NCI-H345 (cell line): Measurements from ENCODE around the gene ZNF652.

Experiments
- DNase-seq: peaks from one replicate; lab custom pipeline; 2025; lab: John Stamatoyannopoulos, UW

ZNF652 gene

DNA sequence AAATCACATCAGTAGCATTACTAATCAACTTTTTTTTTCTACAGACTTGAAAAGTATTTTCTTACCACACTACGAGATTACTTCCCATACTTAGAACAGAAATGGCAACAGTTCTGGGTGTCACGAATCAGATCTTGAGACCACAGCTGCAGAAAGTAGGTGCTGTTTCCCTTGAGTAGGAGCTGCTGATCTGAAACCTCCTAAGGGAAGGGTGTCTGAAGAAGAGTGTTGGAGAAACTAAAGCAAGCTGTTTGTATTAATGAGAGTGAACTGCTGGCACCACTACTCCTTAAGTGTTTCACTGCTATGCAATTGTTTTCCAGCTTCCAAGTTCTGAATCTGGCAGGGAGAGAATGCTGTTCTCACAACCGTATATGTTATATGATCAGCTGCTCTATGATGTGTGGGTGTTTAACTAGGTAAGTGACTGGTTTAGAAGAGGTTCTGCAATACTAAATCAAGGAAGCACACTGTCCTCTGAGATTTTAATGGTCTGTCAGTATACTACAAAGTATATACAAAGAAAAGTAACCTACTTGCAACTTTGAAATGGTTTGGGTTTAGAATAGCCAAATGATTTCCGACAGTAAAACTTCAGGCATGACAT, 3.3 kb downstream of the ZNF652 start:
- DNase-seq, result no peak

DNA sequence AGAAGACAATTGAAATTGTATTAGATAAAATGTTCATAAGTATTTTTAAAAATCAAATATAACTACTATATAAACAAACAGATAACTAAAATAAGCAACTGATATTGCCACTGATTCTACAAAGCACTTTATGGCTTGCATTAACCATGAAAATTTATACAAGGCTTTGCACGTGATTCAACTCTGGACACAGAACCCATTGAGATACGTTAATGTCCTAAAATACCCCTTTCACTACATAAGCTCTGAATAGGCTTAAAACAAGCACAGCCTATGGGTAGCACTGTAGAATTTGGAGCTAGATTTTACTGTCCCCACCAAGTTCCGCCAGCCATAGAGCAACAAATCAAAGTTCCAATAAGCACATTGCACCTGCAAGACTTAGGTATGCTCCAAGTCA, 4.5 kb downstream of the ZNF652 start:
- DNase-seq, result no peak

DNA sequence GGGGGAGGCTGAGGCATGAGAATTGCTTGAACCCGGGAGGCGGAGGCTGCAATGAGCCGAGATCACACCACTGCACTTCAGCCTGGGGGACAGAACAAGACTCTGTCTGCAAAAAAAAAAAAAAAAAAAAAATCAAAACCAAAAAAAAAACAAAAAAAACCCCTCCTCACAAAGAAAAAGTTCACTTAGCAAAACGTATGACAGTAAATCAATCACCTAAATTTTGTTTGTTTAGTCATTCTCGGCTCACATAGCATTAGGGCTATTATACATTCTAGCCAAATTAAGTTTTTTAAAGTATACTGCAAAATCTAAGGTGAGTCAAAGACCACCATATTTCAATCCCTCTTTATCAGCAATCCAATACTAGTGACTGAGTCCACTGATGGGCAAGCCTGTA, 5.7 kb downstream of the ZNF652 start:
- no peak for DNase-seq

DNA sequence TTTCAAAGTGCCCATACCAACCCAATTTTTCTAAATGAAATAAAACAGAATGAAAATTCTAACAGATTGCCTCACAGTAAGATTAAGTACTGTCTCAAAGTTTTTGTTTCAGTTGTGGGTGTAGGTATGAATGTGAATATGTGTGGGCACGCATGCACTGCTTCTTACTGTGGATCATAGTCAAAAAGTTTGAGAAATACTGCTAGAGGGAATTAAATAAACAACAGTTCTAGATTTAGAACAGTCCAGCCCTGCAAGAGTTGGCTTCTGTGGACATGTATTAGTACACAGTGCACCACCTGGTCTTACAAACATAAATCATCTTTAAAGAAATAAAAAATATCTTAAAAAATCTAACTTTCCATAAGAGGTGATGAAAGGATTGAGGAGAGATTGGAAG, 8.4 kb downstream of the ZNF652 start:
- no peak for DNase-seq

DNA sequence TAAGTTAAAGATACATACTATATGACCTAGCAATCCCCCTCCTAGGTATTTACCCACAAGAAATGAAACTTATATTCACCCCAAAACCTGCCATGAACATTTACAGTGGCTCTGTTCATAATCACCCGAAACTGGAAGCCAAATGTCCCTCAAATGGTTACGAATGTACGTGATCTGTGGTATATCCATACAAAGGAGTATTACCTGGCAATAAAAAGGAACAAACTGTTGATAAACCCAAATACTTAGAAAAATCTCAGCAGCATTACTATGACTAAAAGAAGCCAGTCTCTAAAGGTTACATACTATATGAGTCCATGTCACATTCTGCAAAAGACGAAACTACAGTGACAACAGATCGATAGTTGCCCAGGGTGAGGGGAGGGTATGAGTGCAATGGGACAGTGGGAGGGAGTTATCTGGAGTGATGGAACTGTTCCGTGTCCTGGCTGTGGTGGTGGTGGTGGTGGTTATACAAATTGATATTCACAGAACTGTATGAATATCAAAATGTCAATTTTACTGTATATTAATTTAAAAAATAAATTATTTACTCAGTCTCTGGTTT, 9.4 kb downstream of the ZNF652 start:
- no peak for DNase-seq

DNA sequence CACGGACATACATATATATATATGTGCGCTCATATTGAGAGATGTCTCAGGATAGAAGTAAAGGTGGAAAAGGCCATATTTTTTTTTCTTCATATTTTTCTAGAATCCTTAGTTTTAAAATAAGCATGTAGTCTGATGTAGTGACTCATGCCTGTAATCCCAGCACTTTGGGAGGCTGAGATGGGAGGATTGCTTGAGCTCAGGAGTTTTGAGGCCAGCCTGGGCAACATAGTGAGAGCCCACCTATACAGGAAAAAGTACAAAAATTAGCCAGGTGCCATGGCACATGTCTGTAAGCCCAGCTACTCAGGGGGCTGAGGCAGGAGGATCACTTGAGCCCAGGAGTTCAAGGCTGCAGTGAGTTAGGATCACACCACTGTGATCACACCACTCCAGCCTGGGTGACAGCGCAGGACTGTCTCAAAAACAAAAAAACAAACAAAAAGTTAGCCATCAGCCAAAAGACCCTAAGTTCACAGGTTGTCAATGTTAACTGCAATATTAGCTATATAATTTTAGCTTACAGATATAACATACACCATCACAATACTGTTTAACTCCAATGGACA, 10.4 kb downstream of the ZNF652 start:
- DNase-seq, result no peak

DNA sequence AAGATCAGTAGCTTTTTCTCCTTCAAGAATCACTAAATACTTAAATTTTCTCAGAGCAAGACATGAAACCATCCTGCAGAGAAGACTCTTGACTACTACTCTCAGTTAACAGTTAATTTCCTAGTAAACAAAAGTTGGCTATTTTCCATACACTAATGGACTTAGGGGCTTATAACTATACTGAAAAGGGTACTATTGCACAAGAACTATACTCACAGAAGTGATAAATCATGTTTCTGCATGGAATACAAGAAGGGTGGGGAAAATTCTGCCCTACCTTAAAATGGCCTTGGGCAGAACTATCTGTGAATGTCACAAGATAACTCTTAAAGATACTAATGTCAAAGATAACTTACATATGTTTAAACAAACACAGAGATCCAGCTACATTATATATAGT, 12.5 kb downstream of the ZNF652 start:
- DNase-seq, result no peak

DNA sequence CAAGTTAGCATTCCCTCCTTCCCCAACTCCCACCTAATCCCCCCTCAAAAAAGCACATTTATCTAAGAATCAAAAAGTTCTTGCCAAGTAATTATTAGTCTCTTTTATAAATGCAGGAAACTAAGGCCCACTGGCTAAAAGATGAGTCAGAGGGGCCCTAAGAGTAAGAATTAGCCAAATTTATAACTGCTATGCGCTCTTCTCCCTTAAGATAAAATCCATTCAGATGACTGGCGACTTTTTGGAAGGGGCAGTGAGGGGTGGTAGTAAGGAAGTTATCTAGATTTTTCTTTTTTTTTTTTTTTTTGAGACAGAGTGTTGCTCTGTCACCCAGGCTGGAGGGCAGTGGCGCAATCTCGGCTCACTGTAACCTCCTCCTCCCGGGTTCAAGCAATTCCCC, 17.1 kb downstream of the ZNF652 start:
- DNase-seq, result no peak

DNA sequence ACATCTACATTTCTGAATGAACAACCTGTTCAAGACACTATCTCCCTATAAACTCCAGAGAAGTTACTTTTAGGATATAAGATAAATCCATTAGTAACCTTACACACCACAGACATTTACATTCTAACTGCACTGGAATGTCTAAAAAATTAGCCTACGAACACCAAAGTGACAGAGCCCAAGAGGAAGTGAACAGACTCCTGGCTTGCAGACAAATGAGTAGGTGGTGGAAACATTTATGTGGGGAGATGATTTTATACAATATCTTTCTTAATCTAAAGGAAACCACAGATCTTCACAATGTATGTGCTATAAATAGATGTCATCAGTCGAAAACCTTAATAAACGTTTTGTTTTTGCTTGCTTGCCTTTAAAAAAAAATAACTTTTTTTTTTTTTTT, 18.8 kb downstream of the ZNF652 start:
- no peak for DNase-seq

DNA sequence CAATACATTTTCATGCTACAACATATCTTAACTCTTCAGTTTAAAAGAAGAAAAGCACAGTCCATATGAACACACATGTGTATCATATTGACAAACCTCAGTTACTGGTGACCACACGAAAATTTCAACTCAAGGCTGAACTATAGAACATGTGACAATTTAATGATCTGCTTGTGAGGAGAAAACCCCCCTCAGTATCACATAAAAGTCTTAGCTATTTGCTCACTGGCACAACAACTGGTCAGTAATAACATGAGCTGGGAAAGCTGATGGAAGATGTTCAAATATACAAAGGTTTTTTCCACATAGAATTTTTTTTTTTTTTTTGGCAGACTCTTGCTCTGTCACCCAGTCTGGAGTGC, 19.5 kb downstream of the ZNF652 start:
- no peak for DNase-seq

DNA sequence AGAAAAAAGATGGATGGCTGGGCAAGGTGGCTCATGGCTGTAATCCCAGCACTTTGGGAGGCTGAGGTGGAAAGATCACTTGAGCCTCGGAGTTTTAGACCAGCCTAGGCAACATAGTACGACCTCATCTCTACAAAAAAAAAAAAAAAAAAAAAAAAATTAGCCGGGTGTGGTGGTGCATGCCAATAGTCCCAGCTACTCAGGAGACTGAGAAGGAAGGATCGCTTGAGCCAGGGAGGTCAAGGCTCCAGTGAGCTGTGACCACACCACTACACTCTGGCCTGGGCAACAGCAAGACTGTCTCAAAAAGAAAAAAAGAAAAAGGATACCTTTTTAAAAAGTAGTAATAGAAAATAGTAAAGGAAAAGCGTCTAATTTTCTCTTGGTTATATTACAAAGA, 20.7 kb downstream of the ZNF652 start:
- DNase-seq, result no peak

DNA sequence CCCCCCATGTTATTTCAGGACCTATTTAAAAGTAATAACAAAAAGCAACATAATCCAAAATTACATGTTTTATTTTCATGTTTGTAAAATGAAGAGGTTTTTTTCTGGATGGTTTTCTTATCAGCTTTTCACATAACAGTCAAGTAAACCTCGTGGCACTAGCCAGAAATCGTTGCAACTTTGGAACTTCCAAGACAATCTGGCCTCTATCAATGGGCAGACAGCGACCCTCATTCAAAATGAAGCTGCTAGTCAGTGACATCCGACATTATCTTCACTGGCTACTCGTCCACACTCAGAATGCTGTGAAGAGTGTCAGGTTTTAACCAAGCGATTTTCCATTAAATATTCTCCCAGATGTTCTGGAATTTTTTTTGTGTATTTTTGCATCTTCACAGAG, 22.7 kb downstream of the ZNF652 start:
- DNase-seq, result no peak

DNA sequence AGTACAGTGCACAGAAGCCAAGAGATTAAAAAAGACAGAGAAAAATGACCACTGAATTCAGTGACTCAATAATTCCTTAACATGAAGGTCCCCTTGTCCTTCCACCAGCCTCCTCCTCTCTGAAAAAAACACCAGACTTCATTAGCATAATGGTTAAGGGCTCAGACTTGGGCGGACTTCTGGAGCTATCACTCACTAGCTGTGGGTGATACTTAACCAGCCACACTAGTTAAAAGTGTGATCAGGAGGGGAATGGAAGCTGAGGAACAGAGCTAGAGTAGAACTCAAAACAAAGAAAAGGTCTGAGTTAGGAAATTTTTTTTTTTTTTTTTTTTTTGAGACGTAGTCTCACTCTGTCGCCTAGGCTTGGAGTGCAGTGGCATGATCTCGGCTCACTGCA, 23.2 kb downstream of the ZNF652 start:
- no peak for DNase-seq

DNA sequence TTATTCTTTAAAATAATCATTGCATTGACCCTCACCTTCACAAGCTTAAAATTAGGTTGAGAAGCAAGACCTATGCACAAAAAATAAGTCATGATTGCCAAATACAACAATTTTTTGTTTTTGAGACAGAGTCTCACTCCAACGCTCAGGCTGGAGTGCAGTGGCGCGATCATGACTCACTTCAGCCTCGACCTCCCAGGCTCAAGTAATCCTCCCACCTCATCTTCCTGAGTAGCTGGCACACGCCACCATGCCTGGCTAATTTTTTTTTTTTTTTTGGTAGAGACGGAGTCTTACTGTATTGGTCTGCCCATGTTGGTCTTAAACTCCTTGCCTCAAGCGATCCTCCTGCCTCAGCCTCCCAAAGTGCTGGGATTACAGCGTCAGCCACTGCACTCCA, 24.2 kb downstream of the ZNF652 start:
- no peak for DNase-seq

DNA sequence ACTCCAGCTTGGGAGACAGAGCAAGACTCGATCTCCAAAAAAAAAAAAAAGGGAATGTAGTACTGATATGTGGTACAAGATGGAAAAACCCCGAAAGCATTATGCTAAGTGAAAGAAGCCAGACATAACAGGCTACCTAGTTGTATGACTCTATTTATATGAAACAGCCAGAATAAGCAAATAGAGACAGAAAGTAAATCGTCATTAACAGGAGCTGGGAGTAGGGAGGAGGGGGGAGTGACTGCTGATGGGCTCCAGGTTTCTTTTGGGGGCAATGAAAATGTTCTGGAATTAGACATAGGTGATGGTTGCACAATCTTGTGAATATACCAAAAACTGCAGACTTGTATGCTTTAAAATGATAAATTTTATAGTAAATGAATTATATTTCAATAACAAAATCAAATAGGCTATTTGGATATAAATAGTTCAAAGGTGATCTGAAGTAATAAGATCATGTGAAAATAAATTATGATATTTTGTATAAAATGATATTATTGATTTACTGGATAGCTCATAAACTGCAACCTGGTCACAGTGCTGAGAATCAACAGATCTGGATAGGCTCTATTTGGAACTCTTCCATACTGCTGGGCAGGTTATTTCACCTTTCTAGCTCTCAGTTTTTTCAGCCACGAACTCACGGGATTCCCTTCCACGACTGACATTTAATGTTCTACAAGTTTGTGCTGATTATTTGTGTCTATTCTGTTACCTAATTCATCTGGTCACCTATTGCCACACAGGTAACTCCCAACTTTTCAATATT, 27.1 kb downstream of the ZNF652 start:
- DNase-seq, result no peak

DNA sequence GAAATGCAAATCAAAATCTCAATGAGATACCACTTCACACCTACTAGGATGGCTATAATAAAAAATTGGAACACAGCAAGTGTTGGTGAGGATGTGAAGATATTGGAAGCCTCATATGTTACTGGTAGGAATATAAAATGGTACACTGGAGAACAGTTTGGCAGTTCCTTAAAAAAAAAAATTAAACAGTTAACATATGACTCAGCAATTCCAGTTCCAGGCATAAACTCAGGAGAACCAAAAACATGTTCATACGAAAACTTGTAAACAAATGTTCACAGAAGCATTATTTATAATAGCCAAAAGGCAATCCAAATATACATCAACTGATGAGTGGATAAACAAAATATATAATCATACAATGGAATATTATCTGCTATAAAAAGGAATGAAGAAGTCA, 28.2 kb downstream of the ZNF652 start:
- no peak for DNase-seq

DNA sequence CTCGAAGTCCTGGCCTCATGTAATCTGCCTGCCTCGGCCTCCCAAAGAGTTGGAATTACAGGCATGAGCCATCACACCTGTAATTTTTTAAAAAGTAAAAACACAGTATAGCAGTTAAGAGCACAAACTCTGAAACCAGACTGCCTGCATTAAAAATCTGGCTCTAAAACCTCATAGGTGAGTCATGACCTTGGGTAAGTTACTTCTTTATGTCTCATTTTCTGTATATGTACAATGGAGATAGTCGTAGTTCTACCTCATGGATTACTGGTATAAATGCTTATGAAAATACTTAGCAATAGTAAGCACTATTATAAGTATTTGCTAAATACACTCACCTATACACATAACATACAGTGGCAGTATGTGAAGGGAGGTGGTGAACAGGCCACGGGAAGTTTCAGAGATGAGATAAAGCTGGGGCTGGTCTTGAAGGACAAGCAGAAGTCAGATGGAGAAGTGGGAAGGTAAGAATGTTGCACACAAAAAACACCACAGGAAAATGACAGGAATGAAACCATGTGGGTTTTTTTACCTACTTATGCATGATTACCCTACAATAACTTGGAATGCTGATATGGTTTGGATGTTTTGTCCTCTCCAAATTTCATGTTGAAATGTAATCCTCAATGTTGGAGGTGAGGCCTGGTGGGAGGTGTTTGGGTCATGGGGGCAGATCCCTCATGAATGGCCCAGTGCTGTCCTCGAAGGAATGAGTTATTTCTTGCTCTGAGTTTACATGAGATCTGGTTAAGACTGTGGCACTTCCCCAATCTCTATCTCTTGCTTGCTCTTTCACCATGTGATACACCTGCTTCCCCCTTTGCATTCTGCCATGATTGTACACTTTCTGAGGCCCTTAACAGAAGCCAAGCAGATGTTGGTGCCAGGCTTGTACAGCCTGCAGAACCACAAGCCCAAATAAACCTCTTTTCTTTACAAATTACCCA, 33.9 kb downstream of the ZNF652 start:
- no peak for DNase-seq

DNA sequence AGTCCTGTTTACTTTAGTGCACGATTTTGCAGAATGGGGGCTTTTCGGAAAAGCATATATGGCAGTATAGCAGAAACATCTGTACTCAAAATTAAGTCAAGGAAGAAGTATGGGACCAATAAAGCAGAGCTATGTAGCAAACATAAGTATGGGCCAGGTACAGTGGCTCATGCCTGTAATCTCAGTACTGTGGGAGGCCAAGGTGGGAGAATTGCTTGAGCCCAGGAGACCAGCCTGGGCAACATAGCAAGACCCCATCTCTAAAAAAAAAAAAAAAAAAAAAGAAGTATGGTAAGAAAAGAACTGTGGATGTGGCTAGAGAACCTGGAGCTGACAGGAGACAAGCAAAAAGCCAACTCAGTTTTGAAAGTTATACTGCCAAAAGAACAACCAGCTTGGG, 36.1 kb downstream of the ZNF652 start:
- no peak for DNase-seq

DNA sequence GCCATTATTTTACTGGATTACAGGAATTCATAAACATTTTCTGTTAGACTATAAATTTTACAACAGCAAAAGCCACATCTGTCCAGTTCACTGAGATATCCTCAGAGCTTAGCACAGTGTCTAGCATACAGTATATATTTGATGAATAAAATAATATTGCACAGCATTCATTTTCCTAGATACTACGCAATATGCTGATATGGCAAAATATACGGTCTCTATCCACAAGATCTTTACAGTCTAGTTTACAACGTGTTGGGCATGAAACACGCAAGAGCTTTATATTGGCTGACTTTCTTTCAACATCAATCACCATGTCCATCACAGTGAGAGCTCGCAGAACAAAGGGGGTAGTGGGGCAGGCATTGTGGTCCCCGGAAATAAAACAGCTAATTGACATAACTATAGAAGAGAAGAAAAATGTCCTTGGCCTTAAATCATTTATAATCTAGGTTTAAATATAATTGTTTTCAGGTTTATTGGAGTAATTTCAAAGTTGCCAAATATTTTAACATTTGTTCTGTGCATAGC, 43.5 kb downstream of the ZNF652 start:
- no peak for DNase-seq

DNA sequence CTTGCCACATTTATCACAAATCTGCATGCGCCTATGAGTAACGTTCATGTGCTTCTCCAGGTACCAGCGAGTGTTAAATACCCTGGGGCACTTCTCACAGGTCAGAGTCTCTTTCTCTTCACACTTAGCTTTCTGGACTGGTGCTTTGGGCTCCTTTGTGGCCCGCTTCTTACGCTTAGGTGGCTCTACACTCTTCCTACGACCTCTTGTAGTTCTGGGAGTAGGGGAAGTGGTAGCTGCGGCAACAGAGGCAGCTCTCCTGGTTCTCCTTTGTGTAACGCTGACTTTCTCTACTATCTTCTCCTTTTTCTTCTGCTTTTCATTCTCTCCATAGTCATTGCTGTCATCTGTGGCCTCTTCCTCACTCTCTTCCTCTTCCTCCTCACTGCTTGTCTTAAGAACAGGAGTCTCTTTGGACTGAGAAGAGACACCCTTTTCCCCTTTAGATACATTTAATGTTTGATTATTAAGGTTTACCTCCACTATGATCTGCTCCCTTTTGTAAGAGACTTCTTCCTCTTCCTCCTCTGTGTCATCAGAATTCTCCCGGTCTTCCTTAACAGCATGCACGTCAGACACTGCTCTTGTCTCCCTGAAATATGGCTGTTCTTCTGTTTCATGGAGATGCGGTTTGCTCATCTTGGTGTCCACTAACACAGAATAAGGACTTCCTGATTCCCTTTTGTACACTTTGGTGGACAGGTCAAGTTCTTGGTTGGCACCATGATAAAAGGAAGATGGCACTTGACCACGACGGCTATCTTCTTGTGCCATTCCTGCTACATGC, 45.0 kb downstream of the ZNF652 start:
- DNase-seq, result no peak

DNA sequence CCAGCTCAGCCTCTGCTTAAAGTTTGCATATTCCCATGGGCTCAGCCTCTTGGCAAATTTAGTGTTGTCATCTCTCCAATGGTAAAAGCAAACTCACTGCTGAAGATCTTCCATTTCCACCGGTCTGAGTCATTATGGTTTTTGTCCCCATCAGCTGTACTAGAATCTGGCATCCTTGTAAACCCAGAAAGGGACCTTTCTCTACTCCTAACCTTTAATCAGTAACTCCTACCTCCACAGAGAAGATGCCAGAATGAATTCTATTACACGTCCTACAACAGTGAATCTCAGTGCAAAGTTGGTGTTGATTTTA, 45.8 kb downstream of the ZNF652 start:
- DNase-seq, result no peak
